H1 (cell line): ENCODE measurements around the gene RGS11. TPM values are rescaled to one million over a fixed set of nuclear protein-coding genes. Genes with fewer than 3 reads are reported as not detected.

Source experiments
- CTCF ChIA-PET: fragments of 300-600 bp; sonication (Branson Sonifier 250); formaldehyde crosslinking; loops from one replicate; lab custom pipeline; 2021; ENCODE audit not compliant: partially characterized antibody; lab: Charles Lee
- POLR2A ChIA-PET: fragments of 300-600 bp; sonication (Branson Sonifier 250); formaldehyde crosslinking; loops from one replicate; lab custom pipeline; 2021; ENCODE audit warnings: inconsistent platforms; ENCODE audit not compliant: partially characterized antibody; lab: Charles Lee
- DNase-seq, 2 experiments: peaks; one replicate each; pipeline versions ENCODE4 v3.0.0 to v3.0.0-alpha.2; 2010 to 2022; ENCODE audit warnings: low spot score in 2 of 2, low read depth in 1 of 2, mixed read lengths in 1 of 2
- FAIRE-seq: peaks from 2 replicates; lab custom pipeline; 2011; peaks lifted over from hg19 to GRCh38; lab: Jason Lieb, UNC
- H2AFZ ChIP-seq: 2 replicates; pipeline ENCODE4 v1.8.1; 2012; ENCODE audit warnings: low read length, inconsistent platforms
- H2AK5ac ChIP-seq: 2 replicates; pipeline ENCODE4 v1.6.1; 2013; ENCODE audit warnings: low read depth, low read length
- H2BK120ac ChIP-seq: replicated peaks from 2 replicates; pipeline ENCODE3; 2013; ENCODE audit warnings: low read depth, low read length, inconsistent platforms
- H2BK12ac ChIP-seq: 2 replicates; pipeline ENCODE4 v1.6.1; 2013; ENCODE audit warnings: low read depth, low read length
- H2BK15ac ChIP-seq: 2 replicates; pipeline ENCODE4 v1.6.1; 2013; ENCODE audit warnings: low read length
- H2BK20ac ChIP-seq: 2 replicates; pipeline ENCODE4 v1.6.1; 2013; ENCODE audit warnings: low read length
- H2BK5ac ChIP-seq: 2 replicates; pipeline ENCODE4 v1.6.1; 2013; ENCODE audit warnings: low read depth, low read length
- H3K14ac ChIP-seq: 2 replicates; pipeline ENCODE4 v1.6.1; 2013; ENCODE audit warnings: inconsistent platforms; ENCODE audit not compliant: insufficient read length
- H3K18ac ChIP-seq: 2 replicates; pipeline ENCODE4 v1.6.1; 2013; ENCODE audit warnings: low read length; ENCODE audit errors: extremely low read depth
- H3K23ac ChIP-seq: 2 replicates; pipeline ENCODE4 v1.6.1; 2013; ENCODE audit warnings: inconsistent platforms; ENCODE audit not compliant: insufficient read length
- H3K23me2 ChIP-seq: 2 replicates; pipeline ENCODE4 v1.6.1; 2013; ENCODE audit warnings: low read depth, low read length
- H3K27ac ChIP-seq: 2 replicates; pipeline ENCODE4 v1.6.1; 2011; ENCODE audit warnings: low read depth, low read length, inconsistent platforms
- H3K27me3 ChIP-seq, 4 experiments: replicated peaks in 1 of 4; 1 replicate in 1 of 4; 2 replicates in 3 of 4; pipeline versions ENCODE4 v1.6.1 to v1.8.1; 2011 to 2013; ENCODE audit warnings: low read length in 3 of 4, mild to moderate bottlenecking in 3 of 4, inconsistent platforms in 2 of 4, mixed read lengths in 2 of 4, moderate library complexity in 1 of 4; ENCODE audit not compliant: control insufficient read depth in 3 of 4, insufficient read depth in 3 of 4; ENCODE audit errors: extremely low read depth in 1 of 4
- H3K36me3 ChIP-seq, 4 experiments: 2 replicates each; pipeline versions ENCODE4 v1.6.1 to v1.8.1; 2011 to 2013; ENCODE audit warnings: mild to moderate bottlenecking in 4 of 4, low read length in 3 of 4, moderate library complexity in 2 of 4, control low read depth in 1 of 4, inconsistent platforms in 1 of 4; ENCODE audit not compliant: insufficient read depth in 4 of 4, control insufficient read depth in 2 of 4
- H3K4ac ChIP-seq: replicated peaks from 2 replicates; pipeline ENCODE3; 2013; ENCODE audit warnings: low read length, low read depth, mixed read lengths, inconsistent platforms; ENCODE audit not compliant: insufficient read length
- H3K4me1 ChIP-seq, 4 experiments: replicated peaks in 1 of 4; 1 replicate in 1 of 4; 2 replicates in 3 of 4; pipeline versions ENCODE4 v1.6.1 to v1.8.1; 2011 to 2013; ENCODE audit warnings: low read length in 3 of 4, inconsistent platforms in 2 of 4, mixed read lengths in 1 of 4; ENCODE audit not compliant: insufficient read depth in 4 of 4, control insufficient read depth in 3 of 4
- H3K4me2 ChIP-seq, 2 experiments: 2 replicates each; pipeline versions ENCODE4 v1.6.1 to v1.8.1; 2011 to 2013; ENCODE audit warnings: low read depth in 2 of 2, low read length in 2 of 2, control low read depth in 1 of 2, inconsistent platforms in 1 of 2, mild to moderate bottlenecking in 1 of 2; ENCODE audit not compliant: insufficient read depth in 1 of 2
- H3K4me3 ChIP-seq, 4 experiments: fragments of 200-600, 300-600 bp in 1 of 4; sonication (generic), shearing (Covaris generic), sonication (Bioruptor Twin) in 1 of 4; 2 replicates each; pipeline versions ENCODE4 v1.5.1 to v1.8.1; 2011 to 2016; ENCODE audit warnings: low read length in 4 of 4, low read depth in 3 of 4, control low read depth in 2 of 4, inconsistent platforms in 2 of 4, mild to moderate bottlenecking in 2 of 4, mixed read lengths in 1 of 4, moderate library complexity in 1 of 4; ENCODE audit not compliant: insufficient read depth in 2 of 4; ENCODE audit errors: extremely low read depth in 1 of 4
- H3K56ac ChIP-seq: replicated peaks from 2 replicates; pipeline ENCODE3; 2013; ENCODE audit warnings: low read depth, mild to moderate bottlenecking, mixed read lengths, low read length, inconsistent platforms; ENCODE audit not compliant: insufficient read length
- H3K79me1 ChIP-seq: 2 replicates; pipeline ENCODE4 v1.6.1; 2013; ENCODE audit warnings: low read depth, low read length, control low read depth
- H3K79me2 ChIP-seq, 2 experiments: 2 replicates each; pipeline versions ENCODE4 v1.6.1 to v1.8.1; 2012 to 2013; ENCODE audit warnings: low read length in 2 of 2, mild to moderate bottlenecking in 2 of 2, inconsistent platforms in 1 of 2; ENCODE audit not compliant: insufficient read depth in 2 of 2, control insufficient read depth in 1 of 2
- H3K9ac ChIP-seq, 4 experiments: replicated peaks in 1 of 4; 1 replicate in 1 of 4; 2 replicates in 3 of 4; pipeline versions ENCODE4 v1.6.1 to v1.8.1; 2011 to 2013; ENCODE audit warnings: low read depth in 3 of 4, low read length in 3 of 4, control low read depth in 2 of 4, mild to moderate bottlenecking in 2 of 4, moderate library complexity in 2 of 4, inconsistent platforms in 1 of 4; ENCODE audit errors: extremely low read depth in 1 of 4
- H3K9me3 ChIP-seq, 2 experiments: 2 replicates each; pipeline versions ENCODE4 v1.6.1 to v1.8.1; 2012 to 2013; ENCODE audit warnings: mild to moderate bottlenecking in 2 of 2, moderate library complexity in 2 of 2, control low read depth in 1 of 2, inconsistent platforms in 1 of 2, low read depth in 1 of 2, low read length in 1 of 2, mixed read lengths in 1 of 2; ENCODE audit not compliant: insufficient read depth in 2 of 2
- H4K20me1 ChIP-seq, 2 experiments: replicated peaks in 1 of 2; 2 replicates each; pipeline versions ENCODE3 to v1.8.1; 2011 to 2013; ENCODE audit warnings: inconsistent platforms in 2 of 2, low read length in 2 of 2, mild to moderate bottlenecking in 1 of 2; ENCODE audit not compliant: insufficient read depth in 2 of 2, control insufficient read depth in 1 of 2
- H4K5ac ChIP-seq: 2 replicates; pipeline ENCODE4 v1.6.1; 2013; ENCODE audit warnings: low read length, low read depth, mixed read lengths, inconsistent platforms; ENCODE audit not compliant: insufficient read length
- H4K8ac ChIP-seq: 2 replicates; pipeline ENCODE4 v1.8.0; 2013; ENCODE audit warnings: mild to moderate bottlenecking, moderate library complexity, low read length, inconsistent platforms; ENCODE audit not compliant: insufficient read depth; ENCODE audit errors: extremely low read depth
- H4K91ac ChIP-seq: replicated peaks from 2 replicates; pipeline ENCODE3; 2013; ENCODE audit warnings: low read length, mixed read lengths, inconsistent platforms; ENCODE audit not compliant: insufficient read length
- BRCA1 ChIP-seq: IDR thresholded peaks from 2 replicates; pipeline ENCODE4 v1.6.1; 2012; ENCODE audit warnings: low read depth, low read length, improper control_type of control experiment
- CEBPB ChIP-seq: IDR thresholded peaks from 2 replicates; pipeline ENCODE4 v1.6.1; 2012; ENCODE audit warnings: low read depth, low read length
- CHD2 ChIP-seq: IDR thresholded peaks from 2 replicates; pipeline ENCODE4 v1.6.1; 2012; ENCODE audit warnings: low read length, improper control_type of control experiment
- CTBP2 ChIP-seq: IDR thresholded peaks from 2 replicates; pipeline ENCODE4 v1.7.0; 2011; ENCODE audit warnings: borderline replicate concordance, mild to moderate bottlenecking, moderate library complexity, mixed read lengths, low read length; ENCODE audit not compliant: insufficient read depth, insufficient read length
- HDAC6 ChIP-seq: IDR thresholded peaks from one replicate; pipeline ENCODE4 v1.7.1; 2012; ENCODE audit warnings: low read depth, mild to moderate bottlenecking, inconsistent platforms, low read length, moderate library complexity
- KDM1A ChIP-seq: fragments of 200-600, 300-600 bp; sonication (generic); IDR thresholded peaks from 2 replicates; pipeline ENCODE4 v1.7.1; 2016; ENCODE audit warnings: mild to moderate bottlenecking, low read length, borderline replicate concordance
- KDM5A ChIP-seq: fragments of 200-600 bp; IDR thresholded peaks from 2 replicates; pipeline ENCODE4 v1.7.1; 2012; ENCODE audit warnings: mild to moderate bottlenecking, low read length, inconsistent platforms, mixed read lengths
- RBBP5 ChIP-seq: IDR thresholded peaks from 2 replicates; pipeline ENCODE4 v1.7.1; 2012; ENCODE audit warnings: low read depth, mild to moderate bottlenecking, inconsistent platforms, low read length, moderate library complexity, borderline replicate concordance
- RFX5 ChIP-seq: IDR thresholded peaks from 2 replicates; pipeline ENCODE4 v1.6.1; 2011; ENCODE audit warnings: low read depth, low read length, improper control_type of control experiment, borderline replicate concordance
- SIN3A ChIP-seq, 2 experiments: IDR thresholded peaks in 1 of 2; conservative IDR thresholded peaks in 1 of 2; 2 replicates each; pipeline ENCODE4 v1.6.1; 2011 to 2012; ENCODE audit warnings: low read length in 2 of 2, improper control_type of control experiment in 1 of 2, low read depth in 1 of 2, mild to moderate bottlenecking in 1 of 2
- SP4 ChIP-seq: IDR thresholded peaks from 2 replicates; pipeline ENCODE4 v1.6.1; 2012; ENCODE audit warnings: low read length, inconsistent platforms
- ZNF274 ChIP-seq: IDR thresholded peaks from 2 replicates; pipeline ENCODE4 v1.7.0; 2012; ENCODE audit warnings: low read length, borderline replicate concordance; ENCODE audit errors: extremely low read depth
- WGBS, 2 experiments: shearing (Covaris generic) in 1 of 2; methylation state at CpG; one replicate each; pipeline versions ENCODE4 v1.1.6 to v1.1.7; 2013 to 2015; ENCODE audit warnings: low lambda C conversion rate in 2 of 2, mixed read lengths in 2 of 2, inconsistent platforms in 1 of 2, low coverage in 1 of 2, missing lambda C conversion rate in 1 of 2; ENCODE audit not compliant: insufficient replicate concordance in 2 of 2, insufficient coverage in 1 of 2, insufficient read length in 1 of 2; ENCODE audit errors: extremely low coverage in 1 of 2, missing lambda C conversion rate in 1 of 2; 5-methylcytosine and 5-hydroxymethylcytosine counted together
- polyA plus RNA-seq, 7 experiments: library from polyadenylated mRNA; depleted of rRNA in 3 of 7; stranded (reverse) in 5 of 7; unstranded in 2 of 7; fragments of >200 nt in 5 of 7; fragments of 200-250 nt in 2 of 7; gene quantifications; 1 replicate in 5 of 7; 2 replicates in 1 of 7; 4 replicates in 1 of 7; pipeline versions ENCODE4 v1.2.1 to v1.2.3, GENCODE V29; 2011 to 2013; ENCODE audit warnings: missing spikeins in 2 of 7, mixed read lengths in 2 of 7
- total RNA-seq: library from RNA; stranded (reverse); fragmentation: NEBNext Ultra II Directional; extraction: Animal tissue kit (Norgen Biotek cat#: 25700); gene quantifications from 2 replicates; pipeline ENCODE4 v1.2.1, GENCODE V29; 2021

The RGS11 gene
- total and polyA plus RNA-seq, 2 of the 8 experiments (the other 6 are each of a cell fraction or from before 2014, with no cell fraction given), result 0.84 to 1.2 TPM

GRCh38 chr16:289395-289997 lies 13.8 kb upstream of the RGS11 start:
- Histone ChIP-seq H3K79me2 (no peaks in the 10 kb centered on the region), H3K36me3 (peaks cover 7 to 24% (median 8%) of the 10 kb centered on the region in 4 experiments; a peak in 6 of 8 replicates), H3K9ac (no peak overlapping the region), H3K4me3 (no peak overlapping the region), H3K9me3 (peaks cover 0 to 5% of the 10 kb centered on the region in 2 experiments; a peak in 1 of 4 replicates), H2AK5ac (no peak overlapping the region), H4K5ac (no peak overlapping the region), H2BK120ac (no peak overlapping the region), H4K91ac (no peak overlapping the region), H3K4me2 (no peak overlapping the region), H2BK15ac (no peak overlapping the region), H3K27me3 (no peaks in the 10 kb centered on the region), H3K27ac (no peak overlapping the region), H3K23ac (no peak overlapping the region), H3K56ac (no peak overlapping the region), H3K23me2 (no peaks in the 10 kb centered on the region), H3K14ac (no peak overlapping the region), H2AFZ (no peak overlapping the region), H2BK20ac (no peak overlapping the region), H3K4me1 (no peaks in the 10 kb centered on the region), H4K20me1 (peaks cover 0 to 6% of the 10 kb centered on the region in 2 experiments), H3K79me1 (no peaks in the 10 kb centered on the region; the same call in 1 of the 2 replicates), H4K8ac (no peak overlapping the region; the same call in 1 of the 2 replicates), H3K18ac (no peak overlapping the region), H2BK5ac (no peak overlapping the region), H2BK12ac (no peak overlapping the region), H3K4ac (no peak overlapping the region)
- ChIA-PET POLR2A (interaction anchor here (0.5 kb wide), 1 partner anchor 106 kb away, joined by 3 read pairs; no protein-coding TSS in a partner anchor), CTCF (no interaction called here)
- FAIRE-seq (no peak), DNase-seq (no peak)
- 97% methylated on average over 22 of the region's 22 CpGs; no CpG with 5 or more reads in 1 of the 2 experiments for WGBS, 2 experiments
- no peak for TF ChIP-seq CTBP2
- TF ChIP-seq RFX5, result no peak
- no peak for TF ChIP-seq SP4
- TF ChIP-seq BRCA1, result no peak
- TF ChIP-seq SIN3A (conservative IDR thresholded peaks at IDR 0.05 in 1 of 2, IDR thresholded peaks at IDR 0.05 in 1 of 2; ENCODE audit: low read depth in 1 of 2, low read length in 2 of 2), result no peak
- TF ChIP-seq CEBPB, result no peak
- no peak for TF ChIP-seq RBBP5
- no peak for TF ChIP-seq HDAC6
- no peak for TF ChIP-seq KDM1A
- no peak for TF ChIP-seq CHD2
- no peak for TF ChIP-seq ZNF274
- no peak for TF ChIP-seq KDM5A
